Astrocyte of the cerebellum (primary cell): Measurements from ENCODE around the gene POU4F2.
A peak's percentile ranks its signal among the peaks of the same experiment; 100 is the strongest.
"Not testable (repeated sequence)": the region's sequence is repeated elsewhere in the genome, so short reads cannot be mapped to it uniquely, and the experiment has no call there.

Source experiments
- DNase-seq: peaks from one replicate; pipeline ENCODE4 v3.0.0-alpha.2; 2011; ENCODE audit warnings: low read depth
- H3K4me3 ChIP-seq: 2 replicates; pipeline ENCODE4 v1.5.1; 2011; ENCODE audit warnings: mild to moderate bottlenecking, low read depth, low read length, moderate library complexity
- in situ Hi-C: cut with HindIII; loops from 2 replicates; pipeline ENCODE4 v1.10.0; 2017; ENCODE audit warnings: low sequenced_read_pairs
- TF ChIP-seq, protein P1 (sequence below): IDR thresholded peaks from 2 replicates; pipeline ENCODE4 v1.5.1; 2012; ENCODE audit warnings: low read length, low read depth, moderate library complexity, mild to moderate bottlenecking; ENCODE audit errors: missing control alignments

The POU4F2 gene

DNA sequence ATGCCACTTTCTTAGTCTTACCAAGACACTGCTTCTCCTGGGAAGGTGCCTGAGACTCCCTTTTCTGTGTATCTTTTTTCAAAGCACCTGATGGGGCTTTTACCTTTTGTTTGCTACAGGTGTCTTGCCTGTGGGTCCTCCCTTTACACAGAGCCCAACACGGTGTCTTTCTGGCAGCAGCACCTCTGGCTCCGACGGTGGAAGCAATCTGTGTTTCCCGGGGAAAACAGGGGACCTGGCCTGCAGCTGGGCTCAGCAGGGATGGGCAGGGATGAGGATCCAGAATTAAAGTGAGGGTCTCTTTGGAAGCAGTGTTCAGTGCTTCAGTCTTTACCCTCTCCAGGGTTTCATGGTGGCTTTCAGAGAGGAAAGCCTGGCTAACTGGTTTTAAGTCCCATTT, 11.3 kb downstream of the POU4F2 start:
- no peak overlapping the region for H3K4me3 ChIP-seq
- in situ Hi-C loops: no loop called here
- DNase-seq: no peak
- TF ChIP-seq, protein P1, sequence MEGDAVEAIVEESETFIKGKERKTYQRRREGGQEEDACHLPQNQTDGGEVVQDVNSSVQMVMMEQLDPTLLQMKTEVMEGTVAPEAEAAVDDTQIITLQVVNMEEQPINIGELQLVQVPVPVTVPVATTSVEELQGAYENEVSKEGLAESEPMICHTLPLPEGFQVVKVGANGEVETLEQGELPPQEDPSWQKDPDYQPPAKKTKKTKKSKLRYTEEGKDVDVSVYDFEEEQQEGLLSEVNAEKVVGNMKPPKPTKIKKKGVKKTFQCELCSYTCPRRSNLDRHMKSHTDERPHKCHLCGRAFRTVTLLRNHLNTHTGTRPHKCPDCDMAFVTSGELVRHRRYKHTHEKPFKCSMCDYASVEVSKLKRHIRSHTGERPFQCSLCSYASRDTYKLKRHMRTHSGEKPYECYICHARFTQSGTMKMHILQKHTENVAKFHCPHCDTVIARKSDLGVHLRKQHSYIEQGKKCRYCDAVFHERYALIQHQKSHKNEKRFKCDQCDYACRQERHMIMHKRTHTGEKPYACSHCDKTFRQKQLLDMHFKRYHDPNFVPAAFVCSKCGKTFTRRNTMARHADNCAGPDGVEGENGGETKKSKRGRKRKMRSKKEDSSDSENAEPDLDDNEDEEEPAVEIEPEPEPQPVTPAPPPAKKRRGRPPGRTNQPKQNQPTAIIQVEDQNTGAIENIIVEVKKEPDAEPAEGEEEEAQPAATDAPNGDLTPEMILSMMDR: no peak

DNA sequence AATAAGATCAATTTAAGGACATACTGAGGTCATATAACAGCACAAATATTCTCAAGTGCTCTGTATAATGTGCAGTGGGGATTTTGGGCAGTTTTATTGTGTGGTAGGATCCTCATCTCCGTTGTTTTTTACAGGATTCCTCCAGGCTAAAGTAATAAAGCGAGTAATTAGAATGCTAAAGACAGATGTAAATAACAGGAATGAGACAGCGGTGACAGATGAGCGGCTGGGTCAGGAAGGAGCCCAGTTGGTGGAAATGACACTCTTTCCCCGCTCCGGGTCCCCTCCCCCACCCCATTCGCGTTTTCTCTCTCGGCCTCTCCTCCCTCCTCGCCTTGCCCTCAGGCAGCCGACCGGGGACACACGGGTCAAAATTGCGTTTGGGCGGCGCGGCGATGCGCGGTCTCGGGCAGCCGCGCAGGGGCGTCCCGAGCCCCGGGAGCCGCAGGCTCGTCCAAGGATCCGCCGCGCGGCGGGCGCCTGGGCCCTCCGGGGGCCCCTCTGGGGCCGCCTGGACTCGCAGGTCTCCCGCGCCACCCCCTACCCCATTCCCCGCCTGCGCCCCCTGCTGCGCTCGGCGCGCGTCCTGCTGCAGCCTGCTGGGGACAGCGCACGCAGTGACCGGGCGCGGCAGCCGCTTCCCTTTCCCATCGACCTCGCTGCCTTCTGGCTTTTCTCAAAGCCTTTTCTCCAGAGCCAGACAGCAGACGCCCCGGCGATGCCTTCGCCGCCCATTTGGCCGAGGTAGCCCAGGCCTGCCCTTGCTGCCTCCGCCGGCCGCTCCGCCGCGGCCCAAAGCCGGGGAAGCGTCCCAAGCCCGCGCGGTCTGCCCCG, 16.2 kb downstream of the POU4F2 start:
- in situ Hi-C loops: no loop called here
- no peak for DNase-seq
- peak overlapping the region; percentile 47 for H3K4me3 ChIP-seq
- TF ChIP-seq, protein P1: no peak

DNA sequence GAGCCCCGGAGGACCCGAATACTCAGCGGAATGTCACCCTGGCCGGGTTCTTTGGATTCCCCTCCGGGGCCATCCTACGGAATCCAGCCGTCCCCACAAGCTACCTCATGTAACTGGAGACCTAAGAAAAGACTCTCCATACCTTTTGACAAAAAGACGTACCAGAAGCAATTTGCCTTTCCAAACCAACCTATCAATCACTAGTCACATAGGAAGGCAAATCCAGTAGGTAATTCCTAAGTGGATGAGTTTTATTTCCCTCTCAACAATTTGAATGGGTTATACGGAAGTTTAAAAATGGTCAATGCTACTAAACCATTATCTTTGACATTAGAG, 16.8 kb downstream of the POU4F2 start:
- in situ Hi-C loops: no loop called here
- H3K4me3 ChIP-seq: peak overlapping the region; percentile 47
- TF ChIP-seq, protein P1: no peak
- DNase-seq: no peak

DNA sequence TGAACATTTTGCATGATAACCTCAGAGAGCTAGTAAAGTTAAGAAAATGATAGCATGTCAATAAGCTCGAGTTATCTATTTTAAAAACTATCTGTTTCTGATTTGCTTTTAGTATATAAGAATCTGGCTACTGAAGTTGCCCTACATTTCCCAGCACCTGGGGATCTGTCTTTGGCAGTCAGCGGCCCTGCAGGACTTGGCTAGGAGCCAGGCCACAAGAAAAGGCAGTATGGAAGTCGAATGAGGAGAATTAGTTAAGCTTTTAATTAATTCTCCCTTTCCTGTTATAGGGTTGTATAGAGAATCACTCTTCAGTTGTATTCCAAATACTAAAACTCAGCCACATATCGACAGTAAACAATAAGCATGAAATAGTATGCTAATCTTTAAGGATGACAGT, 22.7 kb downstream of the POU4F2 start:
- no peak overlapping the region for H3K4me3 ChIP-seq
- TF ChIP-seq, protein P1: no peak
- in situ Hi-C loops: no loop called here
- DNase-seq: no peak

DNA sequence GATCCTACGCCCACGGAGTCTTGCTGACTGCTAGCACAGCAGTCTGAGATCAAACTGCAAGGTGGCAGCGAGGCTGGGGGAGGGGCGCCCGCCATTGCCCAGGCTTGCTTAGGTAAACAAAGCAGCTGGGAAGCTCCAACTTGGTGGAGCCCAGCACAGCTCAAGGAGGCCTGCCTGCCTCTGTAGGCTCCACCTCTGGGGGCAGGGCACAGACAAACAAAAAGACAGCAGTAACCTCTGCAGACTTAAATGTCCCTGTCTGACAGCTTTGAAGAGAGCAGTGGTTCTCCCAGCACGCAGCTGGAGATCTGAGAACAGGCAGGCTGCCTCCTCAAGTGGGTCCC, 25.2 kb downstream of the POU4F2 start:
- in situ Hi-C loops, DNase-seq, H3K4me3 ChIP-seq: not testable (repeated sequence)

DNA sequence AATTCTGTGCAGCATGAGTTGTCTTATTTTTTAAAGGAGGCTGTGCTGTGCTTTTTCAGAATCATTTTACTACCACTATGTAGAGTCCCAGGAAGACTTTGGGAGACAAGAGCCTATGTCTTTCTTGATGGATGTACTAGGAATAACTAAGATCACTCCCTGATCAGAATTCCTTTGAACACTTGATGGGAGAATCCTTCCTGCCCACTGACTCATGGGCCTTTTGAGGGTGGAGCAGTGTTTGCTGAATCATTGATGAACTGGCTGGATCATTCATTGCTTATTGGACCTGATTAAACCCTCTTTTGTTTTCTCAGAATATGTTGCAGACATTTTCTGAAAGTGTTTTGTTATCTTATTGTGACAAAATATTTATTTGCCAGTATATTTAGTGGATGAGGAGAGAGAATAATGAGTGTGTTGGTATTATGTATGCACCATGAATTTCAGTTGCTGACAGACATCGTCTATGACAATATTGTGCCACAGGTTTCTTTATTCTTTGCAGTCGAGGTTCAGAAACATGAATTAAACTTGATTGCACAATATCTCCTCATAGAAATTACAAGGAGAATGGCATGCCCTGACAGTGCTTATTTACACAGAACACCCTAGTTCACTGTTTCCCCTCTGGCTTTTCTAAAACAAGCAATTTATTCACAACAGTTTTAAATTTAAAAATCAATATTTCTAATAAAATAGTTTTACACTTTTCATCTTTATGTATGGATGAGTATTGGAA, 36.3 kb downstream of the POU4F2 start:
- no peak for DNase-seq
- in situ Hi-C loops: no loop called here
- TF ChIP-seq, protein P1: no peak
- no peak overlapping the region for H3K4me3 ChIP-seq
